Natural killer cell (primary cell): ENCODE measurements around the gene OR1I1. TPM values are rescaled to one million over a fixed set of nuclear protein-coding genes. Genes with fewer than 3 reads are reported as not detected.
"Not testable (repeated sequence)": the region's sequence is repeated elsewhere in the genome, so short reads cannot be mapped to it uniquely, and the experiment has no call there.

Experiments used
- ATAC-seq, 3 donors: fragments of 150-1000 bp in 2 of 3; fragments of 200-7000 bp in 1 of 3; cut with Tn5 transposase; 1 replicate in 1 of 3; 2 replicates in 2 of 3; pipeline ENCODE4 v1.10.0; 2021; ENCODE audit warnings: mild to moderate bottlenecking in 2 of 3, moderate library complexity in 2 of 3
- DNase-seq, 2 donors: peaks; one replicate each; pipeline versions ENCODE4 v3.0.0 to v3.0.0-alpha.2; 2013 to 2021; ENCODE audit warnings: mixed read lengths in 1 of 2
- H3K27ac ChIP-seq: one replicate; pipeline ENCODE4 v1.5.1; 2013; ENCODE audit warnings: mild to moderate bottlenecking, low read length
- H3K27me3 ChIP-seq: one replicate; pipeline ENCODE4 v1.6.1; 2013; ENCODE audit warnings: low read length; ENCODE audit not compliant: control insufficient read depth, insufficient read depth
- H3K36me3 ChIP-seq: one replicate; pipeline ENCODE4 v1.6.1; 2013; ENCODE audit warnings: low read length; ENCODE audit not compliant: control insufficient read depth, insufficient read depth
- H3K4me1 ChIP-seq: one replicate; pipeline ENCODE4 v1.6.1; 2013; ENCODE audit warnings: low read length; ENCODE audit not compliant: control insufficient read depth, insufficient read depth
- H3K4me3 ChIP-seq: one replicate; pipeline ENCODE4 v1.5.1; 2013; ENCODE audit warnings: low read length
- H3K9me3 ChIP-seq: one replicate; pipeline ENCODE4 v1.6.1; 2013; ENCODE audit warnings: low read length; ENCODE audit not compliant: control insufficient read depth, insufficient read depth
- H3K27ac Mint-ChIP-seq, 2 donors: one replicate each; pipeline ENCODE4 v1.8.0; 2022; ENCODE audit warnings: mild to moderate bottlenecking in 2 of 2, mixed read lengths in 2 of 2, moderate library complexity in 1 of 2
- H3K27me3 Mint-ChIP-seq, 2 donors: one replicate each; pipeline ENCODE4 v1.8.0; 2022; ENCODE audit warnings: low read depth in 2 of 2, mixed read lengths in 2 of 2
- H3K36me3 Mint-ChIP-seq: one replicate; pipeline ENCODE4 v1.8.0; 2022; ENCODE audit warnings: mixed read lengths
- H3K4me1 Mint-ChIP-seq, 2 donors: one replicate each; pipeline ENCODE4 v1.8.0; 2022; ENCODE audit warnings: mixed read lengths in 2 of 2
- H3K4me3 Mint-ChIP-seq: one replicate; pipeline ENCODE4 v1.8.0; 2022; ENCODE audit warnings: mild to moderate bottlenecking, moderate library complexity, mixed read lengths
- H3K9me3 Mint-ChIP-seq, 2 donors: one replicate each; pipeline ENCODE4 v1.8.0; 2022; ENCODE audit warnings: mixed read lengths in 2 of 2
- CTCF ChIP-seq: fragments of 200-600 bp; IDR thresholded peaks from one replicate; pipeline ENCODE4 v1.8.0; 2022; ENCODE audit warnings: antibody characterized with exemption
- WGBS: methylation state at CpG from one replicate; pipeline ENCODE4 v1.1.7; 2013; ENCODE audit warnings: missing lambda C conversion rate; ENCODE audit not compliant: insufficient coverage; 5-methylcytosine and 5-hydroxymethylcytosine counted together
- intact Hi-C: fragments of 100-400 bp; cut with micrococcal nuclease; formaldehyde crosslinking; loops from one replicate; pipeline ENCODE4 v1.14.2; 2022
- total RNA-seq, 4 donors: library from RNA; stranded (reverse); fragments of 120-200 nt in 1 of 4; gene quantifications; one replicate each; pipeline versions ENCODE4 v1.2.3 to v1.2.4, GENCODE V29; 2013 to 2022

OR1I1 gene
- total RNA-seq, 3 donors from 2014 or later (not counting 1 experiment from before 2014, with no cell fraction given), result not detected

GRCh38 chr19:15062036-15062435 lies 20.0 kb upstream of the OR1I1 start:
- no peak overlapping the region for H3K27ac ChIP-seq
- Mint-ChIP-seq H3K9me3 (no peaks in the 10 kb centered on the region), H3K4me1 (no peaks in the 10 kb centered on the region), H3K36me3 (no peaks in the 10 kb centered on the region), H3K27me3 (peaks cover 22 to 39% of the 10 kb centered on the region in 2 donors), H3K4me3 (no peak overlapping the region), H3K27ac (no peak overlapping the region)
- 85% methylated on average over 12 of the region's 12 CpGs for WGBS
- no peaks in the 10 kb centered on the region for H3K4me1 ChIP-seq
- H3K9me3 ChIP-seq, result no peaks in the 10 kb centered on the region
- ATAC-seq (no peak), DNase-seq (no peak)
- no peak overlapping the region for H3K4me3 ChIP-seq
- H3K27me3 ChIP-seq, result no peaks in the 10 kb centered on the region
- intact Hi-C loops, result no loop called here
- TF ChIP-seq CTCF, result no peak
- H3K36me3 ChIP-seq, result no peaks in the 10 kb centered on the region

GRCh38 chr19:15070386-15070785 lies 11.6 kb upstream of the OR1I1 start:
- DNase-seq, H3K27ac ChIP-seq, H3K4me1 ChIP-seq, H3K36me3 ChIP-seq, H3K27me3 ChIP-seq, H3K4me3 ChIP-seq, H3K27ac Mint-ChIP-seq, H3K4me3 Mint-ChIP-seq, H3K4me1 Mint-ChIP-seq, intact Hi-C loops, H3K36me3 Mint-ChIP-seq, ATAC-seq, H3K9me3 ChIP-seq, H3K9me3 Mint-ChIP-seq: not testable (repeated sequence)
- peaks cover 8 to 12% of the 10 kb centered on the region in 2 donors for H3K27me3 Mint-ChIP-seq
- WGBS, result 84% methylated on average over 4 of the region's 4 CpGs

- Mint-ChIP-seq H3K4me3 (no peak overlapping the region), H3K27ac (no peak overlapping the region), H3K9me3 (no peaks in the 10 kb centered on the region), H3K4me1 (no peaks in the 10 kb centered on the region), H3K36me3 (no peaks in the 10 kb centered on the region), H3K27me3 (peaks cover 0 to 3% of the 10 kb centered on the region in 2 donors)
- Histone ChIP-seq H3K27me3 (no peaks in the 10 kb centered on the region), H3K4me1 (no peaks in the 10 kb centered on the region), H3K4me3 (no peak overlapping the region), H3K36me3 (no peaks in the 10 kb centered on the region), H3K27ac (no peak overlapping the region), H3K9me3 (no peaks in the 10 kb centered on the region)
- DNase-seq (no peak), ATAC-seq (no peak)
- WGBS, result 83% methylated on average over 23 of the region's 23 CpGs
- TF ChIP-seq CTCF, result no peak
- intact Hi-C loops, result no loop called here
Measured at GRCh38 chr19:15072930-15073647, 8.9 kb upstream of the OR1I1 start.

GRCh38 chr19:15074371-15074770 lies 7.6 kb upstream of the OR1I1 start:
- intact Hi-C loops, result no loop called here
- Mint-ChIP-seq H3K4me3 (no peak overlapping the region), H3K9me3 (no peaks in the 10 kb centered on the region), H3K4me1 (no peaks in the 10 kb centered on the region), H3K27ac (no peak overlapping the region), H3K27me3 (peaks cover 0 to 6% of the 10 kb centered on the region in 2 donors), H3K36me3 (no peaks in the 10 kb centered on the region)
- WGBS, result 92% methylated on average over 2 of the region's 2 CpGs
- no peak for ATAC-seq
- DNase-seq, result no peak
- Histone ChIP-seq H3K4me1 (no peaks in the 10 kb centered on the region), H3K36me3 (no peaks in the 10 kb centered on the region), H3K27ac (no peak overlapping the region), H3K4me3 (no peak overlapping the region), H3K9me3 (no peaks in the 10 kb centered on the region), H3K27me3 (no peaks in the 10 kb centered on the region)
- TF ChIP-seq CTCF, result no peak
